Measurements from ENCODE around the gene CCNB1.
"Not testable (repeated sequence)": the region's sequence is repeated elsewhere in the genome, so short reads cannot be mapped to it uniquely, and the experiment has no call there.

The CCNB1 gene

GRCh38 chr5:69184621-69185020 is 17.7 kb downstream of the CCNB1 start:
- no peak for DNase-seq (ENCODE audit: low read depth)

GRCh38 chr5:69187342-69187741 is 20.4 kb downstream of the CCNB1 start:
- DNase-seq (ENCODE audit: low read depth) = no peak

- DNase-seq (ENCODE audit: low read depth) = no peak
Observed at GRCh38 chr5:69188811-69189161, 21.8 kb downstream of the CCNB1 start.

GRCh38 chr5:69189162-69190086 is 22.5 kb downstream of the CCNB1 start, which contains the start of gene CENPH:
TSS of gene CENPH (plus strand) at chr5:69189583. CDS start at chr5:69189635, 52 bp downstream.
- DNase-seq (ENCODE audit: low read depth) = peak; percentile 88

GRCh38 chr5:69202497-69202896 is 35.5 kb downstream of the CCNB1 start:
- DNase-seq (ENCODE audit: low read depth) = no peak

- no peak for DNase-seq (ENCODE audit: low read depth)
Observed at GRCh38 chr5:69206528-69207190, 39.7 kb downstream of the CCNB1 start.

- DNase-seq (ENCODE audit: low read depth) = no peak
Observed at GRCh38 chr5:69209602-69210001, 42.7 kb downstream of the CCNB1 start.

GRCh38 chr5:69211200-69211599 is 44.2 kb downstream of the CCNB1 start:
- no peak for DNase-seq (ENCODE audit: low read depth)

GRCh38 chr5:69212022-69212421 is 45.1 kb downstream of the CCNB1 start:
- no peak for DNase-seq (ENCODE audit: low read depth)

- no peak for DNase-seq (ENCODE audit: low read depth)
Observed at GRCh38 chr5:69213513-69214215, 46.7 kb downstream of the CCNB1 start.

- DNase-seq (ENCODE audit: low read depth) = no peak
Observed at GRCh38 chr5:69217151-69217511, 50.2 kb downstream of the CCNB1 start.

- DNase-seq (ENCODE audit: low read depth) = peak; percentile 86
Observed at GRCh38 chr5:69217548-69218526, 50.9 kb downstream of the CCNB1 start.

- DNase-seq (ENCODE audit: low read depth) = no peak
Observed at GRCh38 chr5:69219939-69220338, 53.0 kb downstream of the CCNB1 start.

GRCh38 chr5:69220371-69220770 is 53.4 kb downstream of the CCNB1 start:
- DNase-seq (ENCODE audit: low read depth) = not testable (repeated sequence)

- DNase-seq (ENCODE audit: low read depth) = not testable (repeated sequence)
Observed at GRCh38 chr5:69220833-69221232, 53.9 kb downstream of the CCNB1 start.

- DNase-seq (ENCODE audit: low read depth) = no peak
Observed at GRCh38 chr5:69224520-69224919, 57.6 kb downstream of the CCNB1 start.

GRCh38 chr5:69225860-69226259 is 58.9 kb downstream of the CCNB1 start:
- DNase-seq (ENCODE audit: low read depth) = no peak
